GM21737 (cell line): ENCODE results near the gene NUP214.
"Not testable (repeated sequence)": the region's sequence is repeated elsewhere in the genome, so short reads cannot be mapped to it uniquely, and the experiment has no call there.

Experiments used
- ATAC-seq: cut with Tn5 transposase; IDR thresholded peaks from one replicate; pipeline ENCODE4 v1.9.1; 2021; ENCODE audit warnings: mild to moderate bottlenecking, moderate library complexity; ENCODE audit not compliant: unreplicated experiment

The NUP214 gene

GRCh38 chr9:131227959-131228460, 102.6 kb downstream of the NUP214 start:
- no peak for ATAC-seq

GRCh38 chr9:131228988-131229387, 103.6 kb downstream of the NUP214 start:
- no peak for ATAC-seq

DNA sequence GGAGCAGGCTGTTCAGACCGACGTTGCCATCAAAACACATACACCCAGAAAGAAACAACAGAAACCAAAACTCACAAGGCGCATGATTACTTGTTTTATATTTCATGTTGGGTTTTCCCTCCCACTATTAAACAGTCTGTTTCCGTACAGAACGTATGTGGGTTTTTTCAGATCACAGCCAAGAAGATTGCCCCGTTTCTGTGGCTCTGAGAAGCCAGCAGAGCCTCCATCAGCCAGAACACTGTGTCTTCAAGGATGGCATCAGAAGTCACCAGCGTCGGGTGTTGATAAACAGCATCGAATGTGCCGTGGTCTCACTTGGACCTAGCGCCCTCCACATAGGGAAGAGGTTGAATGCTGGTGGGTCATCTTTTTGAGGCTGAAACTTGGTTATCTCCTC, 108.2 kb downstream of the NUP214 start:
- ATAC-seq = no peak

GRCh38 chr9:131233995-131234394, 108.6 kb downstream of the NUP214 start:
- ATAC-seq = no peak

DNA sequence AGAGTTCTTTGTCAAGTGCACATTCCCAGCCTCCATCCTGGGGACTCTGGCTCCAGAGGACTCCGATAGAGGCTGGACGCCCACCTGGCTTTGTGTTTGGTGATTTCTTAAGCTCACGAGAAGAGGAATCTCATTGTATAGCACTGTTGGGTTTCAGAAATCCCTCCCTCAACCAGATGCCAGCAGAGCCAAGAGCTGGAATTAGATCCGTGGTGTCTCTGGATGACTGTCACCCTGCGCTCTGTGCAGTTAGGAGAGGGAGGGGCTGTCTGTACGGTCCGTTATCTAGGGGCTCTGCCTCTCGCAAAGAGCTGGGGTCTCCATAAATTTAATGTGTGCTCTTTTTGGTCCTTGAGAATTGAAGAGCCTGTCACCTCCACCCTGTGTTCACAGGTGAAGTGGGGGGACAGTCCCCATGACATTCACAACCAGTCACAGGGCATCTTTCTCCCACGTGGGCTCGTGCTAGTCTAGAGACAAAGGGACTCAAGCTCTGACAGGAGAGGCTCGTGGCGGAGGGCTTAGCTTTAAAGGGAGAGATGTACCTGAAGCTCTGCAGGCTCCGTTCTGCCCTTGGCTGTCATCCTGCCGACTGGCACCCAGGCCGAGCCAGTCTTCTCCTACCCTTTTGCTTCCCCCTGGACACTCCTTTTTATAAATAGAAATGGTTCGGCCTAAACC, 109.6 kb downstream of the NUP214 start:
- ATAC-seq = no peak

- no peak for ATAC-seq
Measured at GRCh38 chr9:131235480-131235851, 110.1 kb downstream of the NUP214 start.

DNA sequence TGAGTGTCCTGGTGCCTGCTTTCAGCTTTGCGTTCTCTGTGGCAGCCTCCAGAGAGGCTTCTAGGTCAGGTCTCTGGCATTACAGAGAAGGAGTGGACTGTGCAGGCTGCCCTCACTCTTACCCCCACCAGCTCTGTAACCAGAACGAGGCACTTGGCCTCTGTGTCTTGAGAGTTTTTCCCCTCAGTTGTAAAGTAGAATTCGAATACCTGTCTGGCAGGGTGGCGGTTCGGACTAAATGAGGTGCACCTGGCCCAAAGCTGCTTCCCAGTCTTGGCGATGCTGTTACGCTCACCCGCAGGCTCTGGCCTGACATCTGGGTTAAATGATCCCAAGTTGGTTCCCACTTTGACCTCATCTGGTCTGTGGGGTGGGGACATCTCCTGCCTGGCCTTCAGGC, 110.8 kb downstream of the NUP214 start:
- ATAC-seq = no peak

DNA sequence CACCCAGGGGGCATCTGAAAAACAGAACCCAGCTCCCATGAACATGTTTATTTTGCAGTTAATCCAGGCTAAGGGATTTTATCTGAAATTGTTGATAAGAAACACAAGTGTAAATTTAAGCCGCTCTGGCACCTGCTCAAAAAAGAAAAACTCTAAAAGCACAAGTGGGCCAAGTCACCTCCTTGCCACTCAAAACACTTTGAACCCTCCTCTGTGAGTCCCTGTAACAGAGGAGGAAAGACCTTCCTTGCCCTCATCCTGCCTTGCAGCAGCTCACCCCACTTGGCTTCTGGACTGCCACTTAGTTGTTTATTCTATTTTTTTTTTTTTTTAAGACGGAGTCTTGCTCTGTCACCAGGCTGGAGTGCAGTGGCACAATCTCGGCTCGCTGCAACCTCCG, 111.4 kb downstream of the NUP214 start:
- ATAC-seq = no peak

DNA sequence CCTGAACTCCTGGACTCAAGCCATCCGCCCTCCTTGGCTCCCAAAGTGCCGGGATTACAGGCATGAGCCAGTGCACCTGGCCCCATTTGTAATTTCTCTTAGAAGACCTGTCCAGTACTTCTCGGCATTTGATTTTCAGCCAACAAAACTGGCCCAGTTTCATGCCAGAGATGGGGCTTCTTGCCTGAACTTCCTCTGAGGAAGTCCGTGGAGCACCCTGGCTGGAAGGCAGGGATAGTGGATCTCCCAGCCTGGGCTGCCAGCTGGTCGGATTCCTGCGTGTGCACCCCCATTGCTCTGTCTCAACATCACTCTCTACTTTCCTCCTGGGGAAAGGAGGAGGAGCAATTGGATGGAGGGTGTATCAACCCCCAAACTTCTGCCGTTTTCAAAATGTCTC, 111.9 kb downstream of the NUP214 start:
- no peak for ATAC-seq

- peak; percentile 75 for ATAC-seq
Measured at GRCh38 chr9:131237931-131238401, 112.6 kb downstream of the NUP214 start.

DNA sequence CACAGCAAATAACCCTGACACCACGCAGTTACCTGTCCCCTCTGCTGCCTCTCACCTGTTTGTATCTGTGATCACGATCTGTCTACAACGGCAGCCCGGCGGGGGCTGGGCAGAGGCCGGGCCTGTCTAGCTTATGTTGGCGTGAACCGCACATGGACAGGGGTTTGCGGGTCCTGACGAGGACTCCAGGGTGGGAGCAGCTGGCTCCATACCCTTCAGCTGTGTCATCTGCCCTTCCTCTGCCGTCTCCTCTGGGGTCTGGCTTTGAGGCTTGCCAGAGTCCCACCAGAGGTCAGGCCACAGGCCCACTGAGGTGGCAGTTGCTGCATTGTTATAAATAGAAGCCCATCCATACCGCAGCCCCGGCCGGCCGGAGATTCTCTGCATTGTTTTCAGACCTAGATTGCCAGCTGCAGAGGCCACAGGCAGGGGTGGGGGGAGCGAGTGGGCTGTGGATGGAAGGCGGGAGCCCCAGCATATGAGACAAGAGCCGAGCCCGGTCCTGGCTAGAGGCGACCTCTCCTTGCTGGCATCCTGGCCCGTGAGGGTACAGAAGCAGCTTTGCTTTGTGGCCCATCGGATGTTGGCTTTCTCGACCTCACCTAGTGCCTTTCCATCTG, 113.1 kb downstream of the NUP214 start:
- peak; percentile 10 for ATAC-seq

DNA sequence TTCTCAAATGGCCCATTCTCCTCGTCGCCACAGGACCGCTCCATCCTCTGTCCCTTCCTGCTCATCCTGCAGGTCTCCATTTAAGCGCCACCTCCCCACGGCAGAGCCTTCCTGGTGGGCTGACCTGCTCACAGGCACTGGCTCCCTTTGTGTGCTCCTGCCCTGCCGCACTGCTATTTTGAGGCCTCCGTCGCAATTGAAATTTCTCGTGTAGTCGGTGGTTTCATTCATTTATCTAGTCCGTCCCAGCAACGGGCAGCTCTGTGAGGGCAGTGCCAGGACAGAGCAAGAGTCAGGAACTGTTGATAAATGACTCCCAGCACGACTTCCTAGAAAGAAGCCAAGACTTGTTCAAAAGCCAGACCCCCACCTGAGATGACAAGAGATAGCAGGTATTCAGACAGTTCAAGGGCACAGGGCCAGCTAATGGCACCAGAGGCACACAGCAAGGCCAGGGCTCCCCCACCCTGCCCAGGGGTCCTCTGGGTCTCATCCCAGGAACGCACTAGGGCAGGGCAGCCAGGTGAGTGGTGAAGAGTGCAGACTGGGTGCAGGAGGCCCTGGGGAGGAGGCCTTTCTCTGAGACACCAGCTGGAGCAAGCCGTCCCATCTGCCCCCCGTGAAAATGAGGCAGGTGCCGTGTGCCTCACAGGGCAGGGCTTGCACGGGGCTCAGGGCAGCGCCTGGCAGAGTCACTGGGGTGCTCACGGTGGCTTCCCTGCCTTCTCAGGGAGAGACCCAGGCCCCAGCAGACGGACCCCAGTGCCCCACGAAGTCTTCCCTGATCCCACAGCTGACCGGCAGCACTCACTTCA, 114.0 kb downstream of the NUP214 start:
- no peak for ATAC-seq

DNA sequence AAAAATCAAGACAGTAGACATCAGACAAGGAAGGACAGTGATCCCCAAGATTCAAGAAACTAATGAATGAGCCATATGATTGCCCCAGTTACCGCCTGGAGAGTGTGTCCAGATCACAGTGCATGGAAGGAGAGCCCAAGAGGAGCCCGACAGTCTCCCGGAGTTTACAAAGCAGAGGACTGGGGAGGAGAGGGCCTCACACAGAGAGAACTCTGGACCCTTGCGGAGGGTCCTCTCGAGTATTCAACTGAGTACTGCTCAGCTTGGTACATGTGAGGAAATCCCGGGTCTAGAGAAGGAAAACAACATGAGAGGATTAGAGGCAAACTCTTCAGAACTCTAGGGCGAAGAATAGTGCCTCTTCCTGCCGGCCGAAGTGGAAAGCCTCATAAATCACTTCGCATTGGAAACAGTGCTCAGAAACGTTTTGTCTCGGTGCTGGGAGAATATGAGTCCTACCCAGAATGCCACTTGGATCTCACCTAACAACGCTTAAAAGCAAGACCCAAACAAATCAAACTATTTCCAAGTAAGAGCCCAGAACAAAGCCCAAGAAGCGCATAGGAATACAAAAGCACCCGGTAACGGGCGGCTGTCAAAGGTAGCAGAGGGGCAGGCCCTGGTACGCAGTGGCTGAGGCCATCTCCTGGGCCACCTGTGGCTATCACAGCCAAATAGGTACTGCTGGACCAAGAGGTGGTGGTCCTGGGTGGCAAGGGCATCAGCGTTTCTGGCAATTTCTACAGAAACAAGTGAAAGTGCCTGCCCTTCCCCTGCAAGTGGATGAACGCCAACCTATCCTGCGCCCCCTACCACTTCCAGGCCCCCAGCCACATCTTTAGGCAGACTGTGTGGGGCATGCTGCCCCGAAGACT, 114.9 kb downstream of the NUP214 start:
- ATAC-seq = no peak

DNA sequence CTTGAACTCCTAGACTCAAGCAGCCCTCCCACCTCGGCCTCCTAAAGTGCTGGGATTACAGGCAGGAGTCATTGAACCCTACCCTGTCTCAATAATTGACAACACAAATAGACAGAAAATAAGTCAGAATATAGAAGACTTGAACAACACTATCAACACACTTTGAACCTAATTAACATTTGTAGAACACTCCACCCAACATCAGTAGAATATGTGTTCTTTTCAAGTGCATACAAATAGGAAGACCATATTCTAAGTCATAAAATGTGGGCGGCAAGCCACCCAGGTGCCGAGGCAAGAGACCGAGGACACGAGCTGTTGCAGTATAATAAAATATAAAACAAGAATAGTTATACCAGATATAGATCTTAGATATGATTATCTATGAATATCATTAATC, 118.9 kb downstream of the NUP214 start:
- not testable (repeated sequence) for ATAC-seq

GRCh38 chr9:131246618-131247017, 121.2 kb downstream of the NUP214 start:
- ATAC-seq = no peak

DNA sequence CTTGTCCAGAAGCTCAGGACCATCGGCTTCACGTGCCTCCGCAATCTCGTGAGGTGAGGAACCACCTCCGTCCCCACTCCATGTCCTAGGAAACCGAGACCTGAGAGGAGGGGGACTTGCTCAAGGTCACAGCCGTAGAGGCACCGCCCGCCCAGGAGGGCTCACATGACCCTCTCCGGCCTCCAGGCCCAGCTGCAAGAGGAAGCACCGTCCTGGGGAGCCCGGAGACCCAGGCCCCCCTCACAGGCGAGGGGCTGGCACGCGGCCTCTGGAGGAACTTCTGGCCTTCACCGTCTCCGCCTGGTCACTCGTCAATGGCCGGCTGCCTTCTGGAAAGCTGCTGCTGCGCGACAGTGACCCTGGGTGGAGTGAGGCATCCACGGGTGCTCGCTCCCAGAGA, 126.7 kb downstream of the NUP214 start:
- no peak for ATAC-seq

- ATAC-seq = no peak
Measured at GRCh38 chr9:131253891-131254491, 128.6 kb downstream of the NUP214 start.

- no peak for ATAC-seq
Measured at GRCh38 chr9:131254626-131255025, 129.2 kb downstream of the NUP214 start.

GRCh38 chr9:131255676-131256197, 130.4 kb downstream of the NUP214 start:
- ATAC-seq = no peak
